ENCODE data around the gene NOC2L.

The NOC2L gene

GRCh38 chr1:927234-927633 is 31.8 kb downstream of the NOC2L start:
- DNase-seq = no peak

- no peak for DNase-seq
Measured at GRCh38 chr1:925561-926421, 33.3 kb downstream of the NOC2L start.

- DNase-seq = no peak
Measured at GRCh38 chr1:924656-925560, 34.1 kb downstream of the NOC2L start.

- DNase-seq = no peak
Measured at GRCh38 chr1:923991-924655, 34.9 kb downstream of the NOC2L start.

GRCh38 chr1:923131-923990 is 35.7 kb downstream of the NOC2L start, which contains the start of gene SAMD11:
Gene SAMD11 (plus strand): TSS chr1:923923. CDS start chr1:924432, 509 bp downstream.
- DNase-seq = peak; percentile 46

- DNase-seq = no peak
Measured at GRCh38 chr1:921011-921837, 37.8 kb downstream of the NOC2L start.

GRCh38 chr1:920521-920920 is 38.5 kb downstream of the NOC2L start:
- DNase-seq = no peak

GRCh38 chr1:920010-920409 is 39.0 kb downstream of the NOC2L start:
- no peak for DNase-seq

- no peak for DNase-seq
Measured at GRCh38 chr1:919271-919872, 39.7 kb downstream of the NOC2L start.

- DNase-seq = no peak
Measured at GRCh38 chr1:918843-919242, 40.2 kb downstream of the NOC2L start.

- DNase-seq = no peak
Measured at GRCh38 chr1:918353-918752, 40.7 kb downstream of the NOC2L start.

- no peak for DNase-seq
Measured at GRCh38 chr1:917466-918091, 41.5 kb downstream of the NOC2L start.

- DNase-seq = no peak
Measured at GRCh38 chr1:917076-917459, 42.0 kb downstream of the NOC2L start.

GRCh38 chr1:916173-917075 is 42.6 kb downstream of the NOC2L start:
- no peak for DNase-seq

- no peak for DNase-seq
Measured at GRCh38 chr1:915295-916172, 43.5 kb downstream of the NOC2L start.

GRCh38 chr1:914891-915280 is 44.2 kb downstream of the NOC2L start:
- DNase-seq = no peak

GRCh38 chr1:914131-914890 is 44.7 kb downstream of the NOC2L start:
- no peak for DNase-seq

Data from activated CD4-positive, alpha-beta T cell treated with anti-CD3 and anti-CD28 coated beads for 1 hour (primary cell).